DND-41 (cell line): ENCODE results near the gene CD300A.
"Not testable (repeated sequence)": the region's sequence is repeated elsewhere in the genome, so short reads cannot be mapped to it uniquely, and the experiment has no call there.

Source experiments
- ATAC-seq: fragments of 200-7000 bp; cut with Tn5 transposase; 3 replicates; pipeline ENCODE4 v1.9.1; 2021; ENCODE audit warnings: low read depth; ENCODE audit not compliant: insufficient read depth
- DNase-seq: peaks from one replicate; pipeline ENCODE4 v3.0.0-alpha.2; 2020
- H2AFZ ChIP-seq: 2 replicates; pipeline ENCODE4 v1.6.0; 2012; ENCODE audit warnings: low read depth, low read length
- H3K27ac ChIP-seq: 2 replicates; pipeline ENCODE4 v1.5.1; 2012; ENCODE audit warnings: low read length, inconsistent platforms
- H3K27me3 ChIP-seq: fragments of 200-600 bp; sonication (generic); 2 replicates; pipeline ENCODE4 v1.6.0; 2012; ENCODE audit warnings: low read length, mild to moderate bottlenecking, inconsistent platforms; ENCODE audit not compliant: insufficient read depth, poor library complexity
- H3K36me3 ChIP-seq: 2 replicates; pipeline ENCODE4 v1.5.1; 2012; ENCODE audit warnings: low read length, inconsistent platforms; ENCODE audit not compliant: insufficient read depth
- H3K4me1 ChIP-seq: 2 replicates; pipeline ENCODE4 v1.5.1; 2012; ENCODE audit warnings: mild to moderate bottlenecking, low read length; ENCODE audit not compliant: insufficient read depth
- H3K4me2 ChIP-seq: 2 replicates; pipeline ENCODE4 v1.6.0; 2012; ENCODE audit warnings: mild to moderate bottlenecking, moderate library complexity, low read length, inconsistent platforms; ENCODE audit not compliant: insufficient read depth
- H3K4me3 ChIP-seq, 2 experiments: fragments of 200-600 bp in 1 of 2; shearing (Covaris generic) in 1 of 2; 2 replicates each; pipeline ENCODE4 v1.5.1; 2012 to 2016; ENCODE audit warnings: inconsistent platforms in 2 of 2, low read length in 2 of 2, mild to moderate bottlenecking in 2 of 2, low read depth in 1 of 2, moderate library complexity in 1 of 2
- H3K79me2 ChIP-seq: 2 replicates; pipeline ENCODE4 v1.6.0; 2012; ENCODE audit warnings: low read length, inconsistent platforms; ENCODE audit not compliant: insufficient read depth
- H3K9ac ChIP-seq: 2 replicates; pipeline ENCODE4 v1.6.0; 2012; ENCODE audit warnings: low read depth, mild to moderate bottlenecking, inconsistent platforms, low read length, moderate library complexity
- H3K9me3 ChIP-seq: 2 replicates; pipeline ENCODE4 v1.5.1; 2012; ENCODE audit warnings: low read length, moderate library complexity, mild to moderate bottlenecking, inconsistent platforms; ENCODE audit not compliant: insufficient read depth, severe bottlenecking
- H4K20me1 ChIP-seq: 2 replicates; pipeline ENCODE4 v1.6.0; 2012; ENCODE audit warnings: low read length; ENCODE audit not compliant: insufficient read depth
- EZH2 ChIP-seq: IDR thresholded peaks from 3 replicates; pipeline ENCODE4 v1.6.1; 2012; ENCODE audit warnings: borderline replicate concordance, low read depth, mild to moderate bottlenecking, moderate library complexity, low read length, inconsistent platforms; ENCODE audit not compliant: severe bottlenecking
- TF ChIP-seq, protein P1 (sequence below): IDR thresholded peaks from 2 replicates; pipeline ENCODE4 v1.5.1; 2012; ENCODE audit warnings: borderline replicate concordance, low read length, moderate library complexity, mild to moderate bottlenecking; ENCODE audit not compliant: poor library complexity, severe bottlenecking; ENCODE audit errors: extremely low read depth

The CD300A gene

DNA sequence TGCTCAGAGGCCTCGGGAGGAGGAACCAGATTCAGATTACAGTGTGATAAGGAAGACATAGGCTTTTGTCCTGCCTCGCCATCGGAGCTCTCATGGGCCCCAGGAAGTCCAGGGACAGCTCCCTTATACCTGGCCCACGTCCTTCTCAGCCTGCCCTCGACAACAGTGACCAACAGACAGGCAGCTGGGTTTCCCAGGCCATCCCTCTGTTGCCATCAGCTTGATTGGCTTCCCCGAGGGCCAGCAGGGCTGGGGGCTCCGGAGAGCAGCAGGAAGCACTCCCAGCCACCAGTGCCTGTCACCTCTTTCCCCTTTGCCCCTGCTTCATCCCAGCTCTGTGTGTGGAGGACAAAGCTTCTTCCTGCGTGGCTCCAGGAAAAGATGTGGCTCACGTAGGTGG is 17.6 kb downstream of the CD300A start:
- Histone ChIP-seq H3K9me3 (no peaks in the 10 kb centered on the region), H3K4me2 (no peak overlapping the region), H3K9ac (no peak overlapping the region), H3K79me2 (no peaks in the 10 kb centered on the region), H3K4me1 (peaks cover 22% of the 10 kb centered on the region), H2AFZ (no peak overlapping the region), H4K20me1 (0 out of 2 replicates have a peak, but pooled peaks cover 12% of the 10 kb centered on the region), H3K4me3 (no peak overlapping the region), H3K36me3 (no peaks in the 10 kb centered on the region), H3K27ac (no peak overlapping the region), H3K27me3 (peaks cover 3% of the 10 kb centered on the region)
- DNase-seq = no peak
- no peak for TF ChIP-seq EZH2
- TF ChIP-seq, protein P1, sequence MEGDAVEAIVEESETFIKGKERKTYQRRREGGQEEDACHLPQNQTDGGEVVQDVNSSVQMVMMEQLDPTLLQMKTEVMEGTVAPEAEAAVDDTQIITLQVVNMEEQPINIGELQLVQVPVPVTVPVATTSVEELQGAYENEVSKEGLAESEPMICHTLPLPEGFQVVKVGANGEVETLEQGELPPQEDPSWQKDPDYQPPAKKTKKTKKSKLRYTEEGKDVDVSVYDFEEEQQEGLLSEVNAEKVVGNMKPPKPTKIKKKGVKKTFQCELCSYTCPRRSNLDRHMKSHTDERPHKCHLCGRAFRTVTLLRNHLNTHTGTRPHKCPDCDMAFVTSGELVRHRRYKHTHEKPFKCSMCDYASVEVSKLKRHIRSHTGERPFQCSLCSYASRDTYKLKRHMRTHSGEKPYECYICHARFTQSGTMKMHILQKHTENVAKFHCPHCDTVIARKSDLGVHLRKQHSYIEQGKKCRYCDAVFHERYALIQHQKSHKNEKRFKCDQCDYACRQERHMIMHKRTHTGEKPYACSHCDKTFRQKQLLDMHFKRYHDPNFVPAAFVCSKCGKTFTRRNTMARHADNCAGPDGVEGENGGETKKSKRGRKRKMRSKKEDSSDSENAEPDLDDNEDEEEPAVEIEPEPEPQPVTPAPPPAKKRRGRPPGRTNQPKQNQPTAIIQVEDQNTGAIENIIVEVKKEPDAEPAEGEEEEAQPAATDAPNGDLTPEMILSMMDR = no peak
- no peak for ATAC-seq

DNA sequence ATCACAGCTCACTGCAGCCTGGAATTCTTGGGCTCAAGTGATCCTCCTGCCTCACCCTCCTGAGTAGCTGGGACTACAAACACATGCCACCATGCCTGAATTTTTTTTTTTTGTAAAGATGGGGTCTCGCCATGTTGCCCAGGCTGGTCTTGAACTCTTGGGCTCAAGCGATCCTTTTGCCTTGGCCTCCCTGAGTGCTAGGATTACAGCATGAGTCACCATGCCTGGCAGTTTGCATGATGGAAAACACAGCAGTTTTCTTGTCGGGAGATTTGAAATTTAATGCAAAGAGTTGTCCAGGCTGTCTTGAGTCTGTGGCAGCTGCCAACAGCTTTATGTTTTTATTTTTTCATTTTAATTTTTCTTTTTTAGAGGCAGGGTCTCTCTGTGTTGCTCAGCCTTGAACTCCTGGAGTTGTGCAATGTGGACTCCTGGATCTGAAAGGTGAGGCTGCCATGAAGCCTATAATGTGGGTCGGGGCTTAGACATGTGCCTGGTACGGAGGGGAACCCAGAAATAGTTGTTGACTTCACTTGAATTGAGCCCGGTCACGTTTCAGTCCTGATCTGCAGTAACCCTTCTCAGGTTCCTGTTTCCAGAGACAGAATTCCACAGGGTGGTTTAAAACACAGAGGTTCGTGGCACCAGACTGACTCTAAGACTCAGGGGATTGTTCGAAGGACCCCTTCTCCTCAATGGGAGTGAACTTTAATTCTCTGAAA is 18.7 kb downstream of the CD300A start:
- H3K27ac ChIP-seq = no peak overlapping the region
- 0 out of 2 replicates have a peak, but pooled peaks cover 11% of the 10 kb centered on the region for H4K20me1 ChIP-seq
- H2AFZ ChIP-seq = no peak overlapping the region
- ATAC-seq (no peak), DNase-seq (no peak)
- H3K9me3 ChIP-seq = no peaks in the 10 kb centered on the region
- no peaks in the 10 kb centered on the region for H3K36me3 ChIP-seq
- TF ChIP-seq, protein P1 = no peak
- TF ChIP-seq EZH2 = no peak
- no peak overlapping the region for H3K4me2 ChIP-seq
- peaks cover 3% of the 10 kb centered on the region for H3K27me3 ChIP-seq
- H3K9ac ChIP-seq = no peak overlapping the region
- no peak overlapping the region for H3K4me3 ChIP-seq
- H3K4me1 ChIP-seq = peaks cover 11% of the 10 kb centered on the region
- no peaks in the 10 kb centered on the region for H3K79me2 ChIP-seq

DNA sequence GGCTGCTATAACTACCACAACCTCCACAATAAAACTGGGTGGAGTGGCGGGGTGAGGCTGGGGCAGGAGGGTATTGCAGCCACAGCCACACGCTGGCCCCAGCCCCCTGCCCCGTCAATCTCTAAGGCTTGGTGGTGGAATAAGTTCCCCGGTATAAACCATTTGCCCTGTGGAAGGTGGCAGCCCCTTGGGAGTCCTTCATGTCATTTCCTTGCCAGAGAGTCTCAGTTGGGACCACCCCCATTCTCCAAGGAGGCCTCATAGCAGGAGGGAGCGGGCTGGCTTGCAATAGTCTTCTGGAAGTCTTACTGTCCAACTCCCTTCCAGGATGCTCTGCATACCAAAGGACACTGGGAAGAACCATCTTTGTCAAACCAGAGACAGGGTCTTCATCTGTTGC is 19.4 kb downstream of the CD300A start:
- no peak overlapping the region for H2AFZ ChIP-seq
- H3K4me1 ChIP-seq = peaks cover 4% of the 10 kb centered on the region; the same call in 1 of the 2 replicates
- H3K79me2 ChIP-seq = no peaks in the 10 kb centered on the region
- 0 out of 2 replicates have a peak, but pooled peaks cover 9% of the 10 kb centered on the region for H4K20me1 ChIP-seq
- DNase-seq (no peak), ATAC-seq (no peak)
- H3K27ac ChIP-seq = no peak overlapping the region
- H3K9me3 ChIP-seq = no peaks in the 10 kb centered on the region
- no peaks in the 10 kb centered on the region for H3K36me3 ChIP-seq
- TF ChIP-seq, protein P1 = no peak
- no peak for TF ChIP-seq EZH2
- peaks cover 3% of the 10 kb centered on the region for H3K27me3 ChIP-seq
- no peak overlapping the region for H3K4me2 ChIP-seq
- H3K4me3 ChIP-seq = no peak overlapping the region
- H3K9ac ChIP-seq = no peak overlapping the region

DNA sequence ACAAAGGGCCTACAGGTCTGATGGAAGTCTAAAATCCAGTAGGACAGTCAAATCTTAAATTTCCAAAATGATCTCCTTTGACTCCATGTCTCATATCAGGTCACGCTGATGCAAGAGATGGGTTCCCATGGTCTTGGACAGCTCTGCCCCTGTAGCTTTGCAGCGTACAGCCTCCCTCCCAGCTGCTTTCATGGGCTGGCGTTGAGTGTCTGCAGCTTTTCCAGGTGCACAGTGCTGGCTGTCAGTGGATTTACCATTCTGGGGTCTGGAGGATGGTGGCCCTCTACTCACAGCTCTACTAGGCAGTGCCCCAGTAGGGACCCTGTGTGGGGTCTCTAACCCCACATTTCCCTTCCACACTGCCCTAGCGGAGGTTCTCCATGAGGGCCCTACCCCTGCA is 21.8 kb downstream of the CD300A start:
- H3K27ac ChIP-seq, H3K9ac ChIP-seq, ATAC-seq, H3K4me3 ChIP-seq, H3K79me2 ChIP-seq, H2AFZ ChIP-seq, H3K4me1 ChIP-seq, DNase-seq, H3K4me2 ChIP-seq, H4K20me1 ChIP-seq, H3K36me3 ChIP-seq, H3K27me3 ChIP-seq, H3K9me3 ChIP-seq: not testable (repeated sequence)
